ENCODE data around the gene LSAMP. TPM values are rescaled to one million over a fixed set of nuclear protein-coding genes. Genes with fewer than 3 reads are reported as not detected.

LSAMP gene
- total and polyA plus RNA-seq, 2 of the 13 experiments (the other 11 are each of a cell fraction or from before 2014, with no cell fraction given) = not detected

- no peak overlapping the region for H3K9ac ChIP-seq (ENCODE audit: insufficient read depth, low read depth, low read length)
- H3K27me3 ChIP-seq (ENCODE audit: control insufficient read depth in 1 of 2, insufficient read depth in 2 of 2, low read length in 2 of 2) = no peaks in the 10 kb centered on the region
- POLR2A ChIA-PET = no interaction called here
- no peak overlapping the region for H3K27ac ChIP-seq (ENCODE audit: extremely low read length, insufficient read depth, low read length)
- in situ Hi-C loops (cut with HindIII; ENCODE audit: extremely low pct_ligation_motif_present, low pct_unique_long_range_greater_than_20kb) (no loop called here), intact Hi-C loops (cut with micrococcal nuclease; ENCODE audit: unreplicated experiment) (loop anchor here (10.0 kb wide), 1 partner anchor 707 kb away; no protein-coding TSS in a partner anchor)
- ATAC-seq (no peak), DNase-seq (ENCODE audit: low spot score) (no peak), FAIRE-seq (no peak)
- BruUV-seq (replicated peaks) = no TSS peak
- no peaks in the 10 kb centered on the region for H3K79me2 ChIP-seq (ENCODE audit: insufficient read depth, low read length)
- H2AFZ ChIP-seq (ENCODE audit: low read length) = no peak overlapping the region
- CTCF ChIA-PET (ENCODE audit: low intra/inter-chr PET ratio, low total read pairs) = interaction anchor here (2.5 kb wide), 1 partner anchor 102 kb away, joined by 11 read pairs; no protein-coding TSS in a partner anchor
- H3K36me3 ChIP-seq (replicated peaks in 1 of 2; ENCODE audit: control insufficient read depth in 1 of 2, insufficient read depth in 2 of 2, low read length in 2 of 2) = no peaks in the 10 kb centered on the region
- H3K4me2 ChIP-seq (ENCODE audit: low read depth, low read length) = no peak overlapping the region
- H4K20me1 ChIP-seq (ENCODE audit: insufficient read depth, low read length) = no peaks in the 10 kb centered on the region
- H3K4me3 ChIP-seq (replicated peaks in 1 of 3; ENCODE audit: insufficient read depth in 1 of 3, low read depth in 2 of 3, low read length in 3 of 3) = no peak overlapping the region
- H3K4me1 ChIP-seq (ENCODE audit: insufficient read depth, low read length) = no peaks in the 10 kb centered on the region
- TF ChIP-seq TP53 (CRISPR knock-in tag; conservative IDR thresholded peaks at IDR 0.05) = no peak
- no peak for TF ChIP-seq ZNF788 (CRISPR knock-in tag; IDR thresholded peaks at IDR 0.05; ENCODE audit: borderline replicate concordance)
- TF ChIP-seq AFF4 (CRISPR knock-in tag; IDR thresholded peaks at IDR 0.05) = no peak
- H3K9me3 ChIP-seq (ENCODE audit: low read length) = no peaks in the 10 kb centered on the region
These were observed 523.6 kb downstream of the LSAMP start for GRCh38 chr3:115921711-115922110.

GRCh38 chr3:115918900-115919299 is 526.4 kb downstream of the LSAMP start:
- intact Hi-C loops (cut with micrococcal nuclease; ENCODE audit: unreplicated experiment) = no loop called here
- TF ChIP-seq POLR2G (IDR thresholded peaks at IDR 0.05; ENCODE audit: low read depth, low read length) = no peak
- no peak for TF ChIP-seq FOXP4 (CRISPR knock-in tag; IDR thresholded peaks at IDR 0.05)
- TF ChIP-seq HMG20A (CRISPR knock-in tag; IDR thresholded peaks at IDR 0.05; ENCODE audit: borderline replicate concordance) = no peak
- no peak for TF ChIP-seq PLRG1 (conservative IDR thresholded peaks at IDR 0.05)
- TF ChIP-seq ZFP37 (CRISPR knock-in tag; IDR thresholded peaks at IDR 0.05; ENCODE audit: borderline replicate concordance) = no peak
- TF ChIP-seq SRSF4 (IDR thresholded peaks at IDR 0.05; ENCODE audit: low read depth, low read length, poor library complexity, severe bottlenecking) = no peak
- TF ChIP-seq MLLT10 (CRISPR knock-in tag; IDR thresholded peaks at IDR 0.05) = no peak
- no peak for TF ChIP-seq SP1 (IDR thresholded peaks at IDR 0.05)
- no peak for TF ChIP-seq SP1 (CRISPR knock-in tag; IDR thresholded peaks at IDR 0.05)

More at GRCh38 chr3:115918900-115919299, 526.4 kb downstream of the LSAMP start:
- Histone ChIP-seq H4K20me1 (ENCODE audit: insufficient read depth, low read length) (no peaks in the 10 kb centered on the region), H3K27ac (ENCODE audit: extremely low read length, insufficient read depth, low read length) (no peak overlapping the region), H3K27me3 (ENCODE audit: control insufficient read depth in 1 of 2, insufficient read depth in 2 of 2, low read length in 2 of 2) (no peaks in the 10 kb centered on the region), H3K4me2 (ENCODE audit: low read depth, low read length) (no peak overlapping the region), H2AFZ (ENCODE audit: low read length) (no peak overlapping the region), H3K79me2 (ENCODE audit: insufficient read depth, low read length) (no peaks in the 10 kb centered on the region), H3K4me1 (ENCODE audit: insufficient read depth, low read length) (no peaks in the 10 kb centered on the region), H3K9ac (ENCODE audit: insufficient read depth, low read depth, low read length) (no peak overlapping the region), H3K4me3 (replicated peaks in 1 of 3; ENCODE audit: insufficient read depth in 1 of 3, low read depth in 2 of 3, low read length in 3 of 3) (no peak overlapping the region), H3K36me3 (replicated peaks in 1 of 2; ENCODE audit: control insufficient read depth in 1 of 2, insufficient read depth in 2 of 2, low read length in 2 of 2) (no peaks in the 10 kb centered on the region), H3K9me3 (ENCODE audit: low read length) (no peaks in the 10 kb centered on the region)
- ChIA-PET CTCF (ENCODE audit: low intra/inter-chr PET ratio, low total read pairs) (no interaction called here), POLR2A (no interaction called here)
- ATAC-seq (no peak), DNase-seq (ENCODE audit: low spot score) (no peak), FAIRE-seq (no peak)
- in situ Hi-C loops (cut with HindIII; ENCODE audit: extremely low pct_ligation_motif_present, low pct_unique_long_range_greater_than_20kb) = no loop called here
- BruUV-seq (replicated peaks) = no TSS peak
- 28% methylated on average over 2 of the region's 2 CpGs for WGBS (ENCODE audit: low lambda C conversion rate)

Measured in HepG2 (cell line).